GM12872 (cell line): ENCODE data around the gene CTNNA3.

Experiments used
- CTCF ChIP-seq: IDR thresholded peaks from 3 replicates; pipeline ENCODE4 v1.5.1; 2011; ENCODE audit warnings: low read depth, mild to moderate bottlenecking, low read length, moderate library complexity; ENCODE audit not compliant: insufficient read depth

The CTNNA3 gene

DNA sequence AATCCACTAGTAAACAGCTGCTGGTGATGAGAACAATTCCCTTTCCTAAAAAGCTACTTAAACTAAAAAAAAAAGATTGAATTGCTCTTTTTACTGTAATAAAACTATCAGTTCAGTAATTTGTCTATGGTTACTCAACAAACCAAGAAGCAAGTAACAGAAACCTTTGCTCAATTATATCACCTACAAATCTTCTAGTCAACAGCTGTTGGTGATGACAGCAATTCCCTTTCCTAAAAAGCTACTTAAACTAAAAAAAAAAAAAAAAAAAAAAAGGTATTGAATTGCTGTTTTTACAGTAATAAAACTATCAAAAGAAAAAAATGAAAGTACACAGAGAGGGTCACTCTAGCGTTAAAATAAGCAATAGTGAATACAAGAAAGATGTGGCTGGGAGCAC, 158.1 kb downstream of the CTNNA3 start:
- TF ChIP-seq CTCF = no peak

DNA sequence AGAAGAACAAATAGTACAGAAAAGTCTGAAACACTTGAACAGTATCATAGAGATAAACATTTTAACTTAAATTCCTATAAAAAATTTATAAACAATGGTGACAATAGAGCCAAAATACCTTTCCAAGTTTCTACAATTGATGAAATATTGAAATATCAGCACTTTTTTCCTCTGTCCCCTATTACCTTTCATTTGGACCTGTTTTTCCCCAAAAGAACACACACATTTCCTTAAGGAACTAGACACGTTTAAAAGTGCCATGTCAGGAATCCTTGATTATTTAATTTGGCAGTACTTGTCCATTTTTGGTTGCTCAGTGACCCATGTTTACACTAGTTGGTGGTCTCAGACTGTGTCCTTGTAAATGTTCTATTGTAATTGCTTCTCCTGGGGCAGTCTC, 162.6 kb downstream of the CTNNA3 start:
- TF ChIP-seq CTCF = no peak

- peak; percentile 29; the same call in 1 of the 3 replicates for TF ChIP-seq CTCF
These were observed 165.0 kb downstream of the CTNNA3 start for GRCh38 chr10:67530990-67531389.

DNA sequence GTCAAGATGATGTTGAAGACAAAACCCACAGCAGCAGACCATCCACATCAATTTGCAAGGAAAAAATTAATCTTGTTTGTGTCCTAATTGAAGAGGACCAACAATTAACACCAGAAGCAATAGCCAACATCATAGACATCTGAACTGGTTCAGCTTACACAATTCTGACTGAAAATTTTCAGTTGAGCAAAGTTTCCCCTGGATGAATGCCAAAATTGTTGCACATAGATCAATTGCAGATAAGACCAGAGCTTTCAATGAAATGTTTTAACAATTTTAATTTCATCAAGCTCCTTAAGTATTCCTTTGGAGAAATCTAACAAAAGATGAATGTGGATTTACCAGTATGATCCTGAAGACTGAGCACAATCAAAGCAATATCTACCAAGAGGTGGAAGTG, 168.6 kb downstream of the CTNNA3 start:
- no peak for TF ChIP-seq CTCF

GRCh38 chr10:67521546-67521945, 174.4 kb downstream of the CTNNA3 start:
- TF ChIP-seq CTCF = no peak

DNA sequence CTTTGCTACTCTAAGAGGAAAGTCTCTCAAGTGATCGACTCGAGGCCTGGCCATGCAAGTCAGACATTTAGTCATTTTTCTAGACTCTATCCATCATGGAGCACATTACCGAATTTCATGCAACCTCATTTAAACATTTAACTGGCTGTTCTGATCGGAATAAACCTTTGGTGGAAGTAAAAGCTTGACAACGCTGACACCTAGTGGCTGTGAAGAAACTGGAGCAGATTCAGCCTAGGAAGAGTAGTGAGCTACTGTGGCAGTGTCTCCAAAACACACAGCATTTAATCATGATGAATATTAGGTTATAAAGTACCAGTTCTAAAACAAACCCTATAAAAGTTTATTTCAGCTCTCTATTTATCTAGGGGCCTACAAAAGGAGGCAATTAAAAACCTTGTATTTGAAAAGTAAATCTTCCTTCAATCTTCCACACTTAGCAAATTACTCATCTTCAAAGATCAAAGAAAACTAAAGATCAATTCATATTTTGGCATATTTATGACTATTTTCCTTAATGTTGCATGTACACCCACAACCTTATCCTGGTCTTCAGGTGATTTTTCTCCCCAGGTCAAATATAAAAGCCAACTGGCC, 175.0 kb downstream of the CTNNA3 start:
- peak; percentile 74 for TF ChIP-seq CTCF

DNA sequence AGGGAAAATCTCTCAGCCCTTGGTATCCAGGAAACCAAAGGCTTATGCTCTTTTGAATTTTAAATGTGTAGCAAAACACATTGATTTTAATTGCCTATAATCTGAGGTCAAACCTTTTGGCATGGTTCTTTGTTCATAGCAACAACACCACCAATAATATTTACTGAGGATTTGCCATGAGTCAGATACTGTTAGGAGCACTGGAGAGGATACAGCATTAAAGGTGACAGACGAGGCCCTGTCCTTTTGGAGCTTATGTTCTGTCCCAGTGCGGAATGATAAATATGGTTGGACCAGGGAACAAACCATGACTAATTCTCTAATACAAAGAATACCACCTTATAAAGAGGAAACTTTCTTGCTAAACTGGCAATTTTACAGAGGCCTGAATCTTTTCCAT, 176.6 kb downstream of the CTNNA3 start:
- no peak for TF ChIP-seq CTCF
